T follicular helper cell (primary cell): ENCODE measurements around the gene COLEC11.

Experiments used
- DNase-seq: peaks from one replicate; pipeline ENCODE4 v3.0.0-alpha.2; 2020; ENCODE audit warnings: low read depth

The COLEC11 gene

DNA sequence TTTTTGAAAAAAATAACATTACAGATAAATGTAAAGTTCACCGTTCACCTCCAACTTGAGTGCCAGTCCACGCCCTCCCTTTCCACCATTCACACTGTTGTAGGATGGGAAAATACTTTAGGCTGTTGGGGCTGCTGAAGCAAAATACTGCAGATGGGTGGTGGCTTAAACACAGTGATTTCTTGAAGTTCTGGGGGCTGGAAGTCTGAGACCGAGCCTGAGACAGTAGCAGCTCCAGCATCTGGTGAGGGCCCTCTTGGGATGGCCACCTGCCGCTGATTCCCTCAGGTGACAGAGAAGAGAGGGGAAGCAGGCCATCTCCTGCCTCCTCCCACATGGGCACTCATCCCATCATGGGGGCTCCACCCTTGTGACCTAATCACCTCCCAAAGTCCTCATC lies 80.8 kb downstream of the COLEC11 start:
- DNase-seq = no peak

DNA sequence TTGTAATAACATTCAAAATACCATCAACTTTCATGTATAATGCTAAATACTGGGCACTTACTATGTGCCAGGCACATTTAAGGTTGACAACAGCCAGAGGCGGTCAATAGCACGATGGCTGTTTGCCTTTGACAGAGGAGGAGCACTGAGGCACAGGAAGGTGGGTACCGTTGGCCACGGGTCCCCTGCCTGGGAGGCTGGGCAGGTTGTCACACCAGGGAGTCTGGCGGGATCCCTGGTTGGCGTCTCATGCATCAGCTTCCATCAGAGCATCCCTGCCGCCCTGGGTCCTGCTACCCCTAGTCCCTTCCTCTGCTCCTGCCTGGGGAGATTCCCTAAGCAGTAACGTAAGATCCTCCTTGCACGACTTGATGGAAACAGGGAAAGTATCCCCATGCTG lies 82.5 kb downstream of the COLEC11 start:
- DNase-seq = no peak

GRCh38 chr2:3678212-3678611 lies 83.3 kb downstream of the COLEC11 start:
- DNase-seq = no peak

DNA sequence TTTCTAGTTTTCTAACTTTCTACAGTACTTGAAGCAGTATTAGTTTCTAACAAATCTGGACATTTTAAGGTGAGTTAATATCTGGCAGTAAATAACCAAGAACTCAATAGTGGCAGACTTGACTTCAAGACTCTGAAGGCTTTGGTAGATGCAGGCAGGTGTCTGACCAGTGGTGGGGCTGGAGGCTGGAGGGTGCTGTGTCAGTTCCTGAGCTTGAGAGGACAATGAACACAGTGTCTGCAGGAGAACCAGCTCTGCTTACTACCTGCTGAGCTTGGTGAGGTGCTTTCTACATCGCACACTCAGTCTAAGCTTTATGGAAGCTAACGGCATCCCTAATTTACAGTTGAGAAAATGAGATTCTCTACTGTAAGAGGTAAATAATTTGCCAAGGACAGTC lies 84.3 kb downstream of the COLEC11 start:
- no peak for DNase-seq

DNA sequence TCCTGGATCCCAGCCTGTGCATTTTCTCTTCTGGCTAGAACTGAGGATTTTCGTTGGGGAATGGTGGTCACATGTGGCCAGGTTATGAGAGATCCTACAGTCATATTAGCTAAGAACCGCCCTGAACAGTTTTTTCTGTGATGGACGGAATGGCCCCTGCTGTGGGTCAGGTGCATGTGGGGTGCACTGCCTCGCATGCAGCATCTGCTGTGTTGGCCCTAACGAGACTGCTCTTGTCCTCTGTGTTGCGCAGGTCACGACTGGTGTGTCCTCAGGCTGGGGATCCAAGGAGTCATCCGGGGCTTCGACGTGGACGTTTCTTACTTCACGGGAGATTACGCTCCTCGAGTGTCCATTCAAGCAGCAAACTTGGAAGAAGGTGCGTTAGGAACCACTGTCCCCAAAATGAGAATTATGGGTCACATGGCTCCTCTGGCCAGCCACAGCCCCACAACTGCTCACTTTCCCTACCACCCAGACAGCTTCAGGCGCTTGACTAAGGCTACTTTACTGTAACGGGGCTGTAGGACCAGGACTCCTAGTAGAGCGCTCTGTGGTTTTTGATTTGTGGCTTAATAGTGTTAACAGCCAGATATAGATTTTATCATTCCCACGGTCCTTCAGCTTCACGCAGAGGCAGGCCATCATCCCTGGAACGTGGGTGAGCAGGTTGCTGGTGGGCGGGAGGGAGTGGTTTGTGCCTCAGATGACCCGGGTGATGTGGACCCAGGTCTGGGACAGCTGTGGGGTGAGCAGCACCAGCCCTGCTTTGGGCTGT lies 84.9 kb downstream of the COLEC11 start:
- DNase-seq = no peak

GRCh38 chr2:3680548-3681345 lies 85.8 kb downstream of the COLEC11 start:
- DNase-seq = no peak

GRCh38 chr2:3681625-3682024 lies 86.7 kb downstream of the COLEC11 start:
- DNase-seq = no peak

- no peak for DNase-seq
Measured at GRCh38 chr2:3682811-3683210, 87.9 kb downstream of the COLEC11 start.

GRCh38 chr2:3683748-3684454 lies 89.0 kb downstream of the COLEC11 start:
- no peak for DNase-seq

GRCh38 chr2:3689998-3690748 lies 95.3 kb downstream of the COLEC11 start:
- no peak for DNase-seq

GRCh38 chr2:3692375-3692774 lies 97.5 kb downstream of the COLEC11 start:
- no peak for DNase-seq
